ENCODE data around the gene ARMC6.

- TF ChIP-seq, protein P1, sequence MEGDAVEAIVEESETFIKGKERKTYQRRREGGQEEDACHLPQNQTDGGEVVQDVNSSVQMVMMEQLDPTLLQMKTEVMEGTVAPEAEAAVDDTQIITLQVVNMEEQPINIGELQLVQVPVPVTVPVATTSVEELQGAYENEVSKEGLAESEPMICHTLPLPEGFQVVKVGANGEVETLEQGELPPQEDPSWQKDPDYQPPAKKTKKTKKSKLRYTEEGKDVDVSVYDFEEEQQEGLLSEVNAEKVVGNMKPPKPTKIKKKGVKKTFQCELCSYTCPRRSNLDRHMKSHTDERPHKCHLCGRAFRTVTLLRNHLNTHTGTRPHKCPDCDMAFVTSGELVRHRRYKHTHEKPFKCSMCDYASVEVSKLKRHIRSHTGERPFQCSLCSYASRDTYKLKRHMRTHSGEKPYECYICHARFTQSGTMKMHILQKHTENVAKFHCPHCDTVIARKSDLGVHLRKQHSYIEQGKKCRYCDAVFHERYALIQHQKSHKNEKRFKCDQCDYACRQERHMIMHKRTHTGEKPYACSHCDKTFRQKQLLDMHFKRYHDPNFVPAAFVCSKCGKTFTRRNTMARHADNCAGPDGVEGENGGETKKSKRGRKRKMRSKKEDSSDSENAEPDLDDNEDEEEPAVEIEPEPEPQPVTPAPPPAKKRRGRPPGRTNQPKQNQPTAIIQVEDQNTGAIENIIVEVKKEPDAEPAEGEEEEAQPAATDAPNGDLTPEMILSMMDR (IDR thresholded peaks at IDR 0.05), result no peak
- TF ChIP-seq POLR2A (IDR thresholded peaks at IDR 0.05), result no peak
Observed at GRCh38 chr19:19054939-19055440, 21.6 kb downstream of the ARMC6 start.
